Gastrocnemius medialis (tissue), 4 donors: Measurements from ENCODE around the gene NRCAM. TPM values are rescaled to one million over a fixed set of nuclear protein-coding genes. Genes with fewer than 3 reads are reported as not detected.

ENCODE experiments used
- ATAC-seq, 2 donors: fragments of 150-250 bp; one replicate each; pipeline ENCODE4 v1.9.1; 2016
- DNase-seq, 2 donors: peaks; one replicate each; pipeline ENCODE4 v3.0.0-alpha.2; 2019
- H3K27ac ChIP-seq, 4 donors: fragments of 200-600 bp; sonication (generic); 1 replicate in 1 of 4; 2 replicates in 3 of 4; pipeline ENCODE4 v1.5.1; 2016 to 2018; ENCODE audit warnings: mild to moderate bottlenecking in 2 of 4, moderate library complexity in 1 of 4
- H3K27me3 ChIP-seq, 3 donors: fragments of 200-600 bp; sonication (generic) in 2 of 3; 1 replicate in 1 of 3; 2 replicates in 2 of 3; pipeline versions ENCODE4 v1.5.1 to v1.6.0; 2016 to 2019; ENCODE audit warnings: mild to moderate bottlenecking in 1 of 3, moderate library complexity in 1 of 3
- H3K36me3 ChIP-seq, 2 donors: fragments of 200-600 bp; sonication (generic) in 1 of 2; one replicate each; pipeline ENCODE4 v1.5.1; 2017 to 2018
- H3K4me1 ChIP-seq, 2 donors: fragments of 200-600 bp; sonication (generic) in 1 of 2; one replicate each; pipeline ENCODE4 v1.5.1; 2016 to 2017; ENCODE audit warnings: mild to moderate bottlenecking in 2 of 2
- H3K4me3 ChIP-seq, 4 donors: fragments of 200-600 bp; sonication (generic) in 3 of 4; 1 replicate in 1 of 4; 2 replicates in 3 of 4; pipeline ENCODE4 v1.5.1; 2016 to 2019; ENCODE audit warnings: mild to moderate bottlenecking in 2 of 4
- H3K9me3 ChIP-seq, 3 donors: fragments of 200-600 bp; sonication (generic) in 2 of 3; 1 replicate in 1 of 3; 2 replicates in 2 of 3; pipeline ENCODE4 v1.5.1; 2016 to 2019
- CTCF ChIP-seq, 5 experiments: fragments of 450-650 bp in 3 of 5; fragments of 200-600 bp in 2 of 5; sonication (generic) in 2 of 5; IDR thresholded peaks in 4 of 5; conservative IDR thresholded peaks in 1 of 5; 1 replicate in 4 of 5; 2 replicates in 1 of 5; pipeline ENCODE4 v1.5.1; 2016 to 2019; ENCODE audit warnings: antibody characterized with exemption in 5 of 5, mild to moderate bottlenecking in 3 of 5, moderate library complexity in 3 of 5
- POLR2A ChIP-seq, 2 donors: fragments of 450-650 bp; IDR thresholded peaks; one replicate each; pipeline ENCODE4 v1.6.1; 2017; ENCODE audit warnings: antibody characterized with exemption in 2 of 2, mild to moderate bottlenecking in 2 of 2, moderate library complexity in 2 of 2
- in situ Hi-C, 4 donors: fragments of 200-750 bp; cut with MboI; loops; one replicate each; pipeline versions ENCODE4 v1.15.0 to v1.8.0; 2017; ENCODE audit warnings: low sequenced_read_pairs in 4 of 4
- intact Hi-C: fragments of 100-400 bp; cut with DNase I; formaldehyde crosslinking; loops from one replicate; pipeline ENCODE4 v1.15.1; 2023; ENCODE audit warnings: low total_unique reads
- total RNA-seq, 4 donors: library from RNA; depleted of rRNA; stranded (reverse); fragments of >200 nt; gene quantifications; one replicate each; pipeline versions ENCODE4 v1.1.0 to v1.2.3, GENCODE V29; 2016

NRCAM gene
- total RNA-seq, 4 donors from 2014 or later = 0.18 to 0.31 (median 0.23) TPM; not detected in 1

GRCh38 chr7:108171164-108171563 lies 285.1 kb downstream of the NRCAM start:
- Histone ChIP-seq H3K36me3 (no peaks in the 10 kb centered on the region), H3K4me1 (no peaks in the 10 kb centered on the region), H3K27ac (no peak overlapping the region), H3K27me3 (no peaks in the 10 kb centered on the region), H3K9me3 (no peaks in the 10 kb centered on the region), H3K4me3 (no peak overlapping the region)
- no peak for ATAC-seq
- DNase-seq = no peak
- intact Hi-C loops = no loop called here
- TF ChIP-seq CTCF (IDR thresholded peaks at IDR 0.05 in 4 of 5, conservative IDR thresholded peaks at IDR 0.05 in 1 of 5) (no peak), POLR2A (IDR thresholded peaks at IDR 0.05) (no peak)
- in situ Hi-C loops = loop anchor here in 1 of 4 donors (25.0 kb wide), 1 partner anchor 309 kb away; no protein-coding TSS in a partner anchor

GRCh38 chr7:108170251-108170650 lies 286.0 kb downstream of the NRCAM start:
- DNase-seq (no peak), ATAC-seq (no peak)
- Histone ChIP-seq H3K27ac (no peak overlapping the region), H3K9me3 (no peaks in the 10 kb centered on the region), H3K4me3 (no peak overlapping the region), H3K36me3 (no peaks in the 10 kb centered on the region), H3K4me1 (no peaks in the 10 kb centered on the region), H3K27me3 (no peaks in the 10 kb centered on the region)
- intact Hi-C loops = no loop called here
- in situ Hi-C loops = loop anchor here in 1 of 4 donors (25.0 kb wide), 1 partner anchor 308 kb away; no protein-coding TSS in a partner anchor
- TF ChIP-seq CTCF (IDR thresholded peaks at IDR 0.05 in 4 of 5, conservative IDR thresholded peaks at IDR 0.05 in 1 of 5) (no peak), POLR2A (IDR thresholded peaks at IDR 0.05) (no peak)

GRCh38 chr7:108167460-108167859 lies 288.8 kb downstream of the NRCAM start:
- no peak overlapping the region for H3K27ac ChIP-seq
- TF ChIP-seq CTCF (IDR thresholded peaks at IDR 0.05 in 4 of 5, conservative IDR thresholded peaks at IDR 0.05 in 1 of 5) = no peak
- TF ChIP-seq POLR2A (IDR thresholded peaks at IDR 0.05) = no peak

GRCh38 chr7:108166687-108167086 lies 289.5 kb downstream of the NRCAM start:
- TF ChIP-seq CTCF (IDR thresholded peaks at IDR 0.05 in 4 of 5, conservative IDR thresholded peaks at IDR 0.05 in 1 of 5) = no peak
- TF ChIP-seq POLR2A (IDR thresholded peaks at IDR 0.05) = no peak
- intact Hi-C loops (no loop called here), in situ Hi-C loops (loop anchor here in 1 of 4 donors (25.0 kb wide), 1 partner anchor 304 kb away; no protein-coding TSS in a partner anchor)
- H3K27ac ChIP-seq = no peak overlapping the region
- H3K4me3 ChIP-seq = no peak overlapping the region
- no peaks in the 10 kb centered on the region for H3K36me3 ChIP-seq
- no peaks in the 10 kb centered on the region for H3K4me1 ChIP-seq
- DNase-seq (no peak), ATAC-seq (no peak)
- H3K9me3 ChIP-seq = no peaks in the 10 kb centered on the region
- no peaks in the 10 kb centered on the region for H3K27me3 ChIP-seq

More at GRCh38 chr7:108167460-108167859, 288.8 kb downstream of the NRCAM start:
- in situ Hi-C loops (loop anchor here in 1 of 4 donors (25.0 kb wide), 1 partner anchor 305 kb away; no protein-coding TSS in a partner anchor), intact Hi-C loops (no loop called here)
- H3K9me3 ChIP-seq = no peaks in the 10 kb centered on the region
- H3K4me1 ChIP-seq = no peaks in the 10 kb centered on the region
- ATAC-seq (no peak), DNase-seq (no peak)
- no peaks in the 10 kb centered on the region for H3K27me3 ChIP-seq
- H3K36me3 ChIP-seq = no peaks in the 10 kb centered on the region
- H3K4me3 ChIP-seq = no peak overlapping the region

GRCh38 chr7:108165723-108166122 lies 290.5 kb downstream of the NRCAM start:
- Histone ChIP-seq H3K27ac (no peak overlapping the region), H3K4me3 (no peak overlapping the region), H3K36me3 (no peaks in the 10 kb centered on the region), H3K9me3 (no peaks in the 10 kb centered on the region), H3K4me1 (no peaks in the 10 kb centered on the region), H3K27me3 (no peaks in the 10 kb centered on the region)
- no peak for DNase-seq
- intact Hi-C loops = no loop called here
- in situ Hi-C loops = loop anchor here in 1 of 4 donors (25.0 kb wide), 1 partner anchor 303 kb away; no protein-coding TSS in a partner anchor
- ATAC-seq = no peak
- no peak for TF ChIP-seq CTCF (IDR thresholded peaks at IDR 0.05 in 4 of 5, conservative IDR thresholded peaks at IDR 0.05 in 1 of 5)
- TF ChIP-seq POLR2A (IDR thresholded peaks at IDR 0.05) = no peak
